ENCODE results near the gene CDC42SE2.
"Not testable (repeated sequence)": the region's sequence is repeated elsewhere in the genome, so short reads cannot be mapped to it uniquely, and the experiment has no call there.

The CDC42SE2 gene

GRCh38 chr5:131367219-131367860 is 103.5 kb downstream of the CDC42SE2 start:
- DNase-seq (ENCODE audit: low read depth), result no peak

GRCh38 chr5:131368866-131369265 is 105.0 kb downstream of the CDC42SE2 start:
- DNase-seq (ENCODE audit: low read depth), result no peak

GRCh38 chr5:131369558-131369957 is 105.7 kb downstream of the CDC42SE2 start:
- no peak for DNase-seq (ENCODE audit: low read depth)

- no peak for DNase-seq (ENCODE audit: low read depth)
Observed at GRCh38 chr5:131371835-131372234, 108.0 kb downstream of the CDC42SE2 start.

- peak; percentile 75 for DNase-seq (ENCODE audit: low read depth)
Observed at GRCh38 chr5:131373265-131373664, 109.4 kb downstream of the CDC42SE2 start.

- DNase-seq (ENCODE audit: low read depth), result no peak
Observed at GRCh38 chr5:131375351-131375750, 111.5 kb downstream of the CDC42SE2 start.

- DNase-seq (ENCODE audit: low read depth), result no peak
Observed at GRCh38 chr5:131377346-131377745, 113.5 kb downstream of the CDC42SE2 start.

GRCh38 chr5:131377785-131378325 is 114.0 kb downstream of the CDC42SE2 start:
- no peak for DNase-seq (ENCODE audit: low read depth)

- no peak for DNase-seq (ENCODE audit: low read depth)
Observed at GRCh38 chr5:131378721-131379541, 115.1 kb downstream of the CDC42SE2 start.

GRCh38 chr5:131379723-131380122 is 115.9 kb downstream of the CDC42SE2 start:
- DNase-seq (ENCODE audit: low read depth), result no peak

GRCh38 chr5:131380238-131380637 is 116.4 kb downstream of the CDC42SE2 start:
- not testable (repeated sequence) for DNase-seq (ENCODE audit: low read depth)

- DNase-seq (ENCODE audit: low read depth), result no peak
Observed at GRCh38 chr5:131381021-131381420, 117.2 kb downstream of the CDC42SE2 start.

GRCh38 chr5:131381777-131382176 is 117.9 kb downstream of the CDC42SE2 start:
- no peak for DNase-seq (ENCODE audit: low read depth)

GRCh38 chr5:131382407-131383395 is 118.8 kb downstream of the CDC42SE2 start:
- DNase-seq (ENCODE audit: low read depth), result peak; percentile 62

GRCh38 chr5:131384173-131384572 is 120.3 kb downstream of the CDC42SE2 start:
- no peak for DNase-seq (ENCODE audit: low read depth)

GRCh38 chr5:131384616-131385214 is 120.9 kb downstream of the CDC42SE2 start:
- no peak for DNase-seq (ENCODE audit: low read depth)

- no peak for DNase-seq (ENCODE audit: low read depth)
Observed at GRCh38 chr5:131386124-131386523, 122.3 kb downstream of the CDC42SE2 start.

- DNase-seq (ENCODE audit: low read depth), result no peak
Observed at GRCh38 chr5:131386779-131387178, 122.9 kb downstream of the CDC42SE2 start.

GRCh38 chr5:131387255-131387654 is 123.4 kb downstream of the CDC42SE2 start:
- DNase-seq (ENCODE audit: low read depth), result no peak

- no peak for DNase-seq (ENCODE audit: low read depth)
Observed at GRCh38 chr5:131389096-131389868, 125.4 kb downstream of the CDC42SE2 start.

- DNase-seq (ENCODE audit: low read depth), result no peak
Observed at GRCh38 chr5:131389869-131390265, 126.0 kb downstream of the CDC42SE2 start.
